SH-SY5Y (cell line): ENCODE measurements around the gene TNFRSF8.

Source experiments
- GATA2 ChIP-seq: IDR thresholded peaks from 2 replicates; pipeline ENCODE4 v1.6.1; 2011; ENCODE audit warnings: mild to moderate bottlenecking, low read depth, low read length
- GATA3 ChIP-seq: IDR thresholded peaks from 2 replicates; pipeline ENCODE4 v1.6.1; 2011; ENCODE audit warnings: low read depth, mild to moderate bottlenecking, low read length, moderate library complexity

DNA sequence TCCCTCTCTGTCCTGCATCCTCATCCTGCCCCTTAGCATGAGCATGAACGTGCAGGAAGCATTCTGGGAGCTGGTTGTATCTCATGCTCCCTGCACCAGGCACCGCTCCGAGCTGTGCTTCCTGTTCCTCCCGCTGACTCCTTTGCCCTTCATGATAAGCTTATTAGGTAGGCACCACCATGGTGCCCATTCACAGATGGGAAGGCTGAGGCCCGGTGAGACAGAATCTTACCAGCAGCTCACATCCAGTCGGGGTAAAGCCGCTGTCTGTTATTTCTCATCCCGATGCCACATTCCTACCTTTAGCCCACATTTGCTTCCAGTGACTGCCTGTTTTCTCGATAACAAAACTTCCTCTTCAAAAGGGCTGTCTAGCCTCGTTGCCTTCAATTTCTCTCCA lies 36.5 kb upstream of the TNFRSF8 start:
- TF ChIP-seq GATA3 (no peak), GATA2 (no peak)
